Loucy (cell line): ENCODE results near the gene CSF3R.

ENCODE experiments used
- H2AFZ ChIP-seq: fragments of 200-600 bp; sonication (generic); 2 replicates; pipeline ENCODE4 v1.6.0; 2016; ENCODE audit warnings: antibody characterized with exemption, mild to moderate bottlenecking, low read length, moderate library complexity
- H3F3A ChIP-seq: fragments of 200-600 bp; 2 replicates; pipeline ENCODE4 v1.6.0; 2016; ENCODE audit warnings: antibody characterized with exemption, low read depth, mild to moderate bottlenecking
- H3K27me3 ChIP-seq: fragments of 200-600 bp; sonication (generic); 2 replicates; pipeline ENCODE4 v1.6.1; 2014; ENCODE audit warnings: low read length, mild to moderate bottlenecking; ENCODE audit not compliant: insufficient read depth, poor library complexity, severe bottlenecking
- H3K36me3 ChIP-seq: fragments of 200-600 bp; sonication (generic); 2 replicates; pipeline ENCODE4 v1.6.1; 2016; ENCODE audit warnings: low read length; ENCODE audit not compliant: insufficient read depth
- H3K4me1 ChIP-seq: fragments of 200-600 bp; sonication (generic); 2 replicates; pipeline ENCODE4 v1.5.1; 2014; ENCODE audit warnings: low read length, mild to moderate bottlenecking; ENCODE audit not compliant: insufficient read depth, poor library complexity, severe bottlenecking
- H3K4me2 ChIP-seq: fragments of 200-600 bp; sonication (generic); 2 replicates; pipeline ENCODE4 v1.6.0; 2014; ENCODE audit warnings: antibody characterized with exemption, low read length, low read depth, mild to moderate bottlenecking; ENCODE audit not compliant: poor library complexity, severe bottlenecking
- H3K4me3 ChIP-seq: fragments of 200-600 bp; sonication (generic); 2 replicates; pipeline ENCODE4 v1.5.1; 2014; ENCODE audit warnings: low read length, mild to moderate bottlenecking, mixed read lengths; ENCODE audit not compliant: poor library complexity, severe bottlenecking
- H3K79me2 ChIP-seq: fragments of 200-600 bp; sonication (generic); 2 replicates; pipeline ENCODE4 v1.6.1; 2014; ENCODE audit warnings: low read length; ENCODE audit not compliant: insufficient read depth
- H3K9ac ChIP-seq: fragments of 200-600 bp; sonication (generic); 2 replicates; pipeline ENCODE4 v1.6.0; 2014; ENCODE audit warnings: mild to moderate bottlenecking, low read depth, low read length, moderate library complexity; ENCODE audit not compliant: poor library complexity, severe bottlenecking
- H3K9me2 ChIP-seq: fragments of 200-600 bp; sonication (generic); replicated peaks from 2 replicates; pipeline ENCODE4 v1.6.1; 2016; ENCODE audit warnings: low read depth, low read length, mixed read lengths
- H3K9me3 ChIP-seq: fragments of 200-600 bp; sonication (generic); 2 replicates; pipeline ENCODE4 v1.6.1; 2014; ENCODE audit warnings: mild to moderate bottlenecking, antibody characterized with exemption, low read length, low read depth; ENCODE audit not compliant: insufficient read depth
- H4K20me1 ChIP-seq: fragments of 200-600 bp; sonication (generic); 2 replicates; pipeline ENCODE4 v1.6.0; 2014; ENCODE audit warnings: antibody characterized with exemption, low read length, mild to moderate bottlenecking; ENCODE audit not compliant: insufficient read depth, poor library complexity, severe bottlenecking
- CTCF ChIP-seq: fragments of 200-600 bp; sonication (generic); conservative IDR thresholded peaks from 2 replicates; pipeline ENCODE4 v1.5.1; 2014; ENCODE audit warnings: mild to moderate bottlenecking, antibody characterized with exemption, low read length
- EZH2phosphoT487 ChIP-seq: fragments of 200-600 bp; IDR thresholded peaks from 2 replicates; pipeline ENCODE4 v1.6.1; 2018; ENCODE audit warnings: antibody characterized with exemption, mild to moderate bottlenecking, moderate library complexity, borderline replicate concordance

Gene CSF3R

GRCh38 chr1:36450270-36450918 lies 32.3 kb downstream of the CSF3R start, which contains the start of gene OSCP1:
TSS of gene OSCP1 (minus strand) at chr1:36450451. CDS start at chr1:36450369, 82 bp downstream.
- Histone ChIP-seq H4K20me1 (no peaks in the 10 kb centered on the region), H3K9ac (peak within 1 kb of the TSS; percentile 44), H3K79me2 (no peaks in the 10 kb centered on the region), H3K4me2 (peak within 1 kb of the TSS; percentile 43), H2AFZ (peak within 1 kb of the TSS; percentile 69), H3K4me1 (peaks cover 9% of the 10 kb centered on the region), H3K9me2 (no peaks in the 10 kb centered on the region), H3K27me3 (no peaks in the 10 kb centered on the region), H3F3A (no peaks in the 10 kb centered on the region), H3K9me3 (no peaks in the 10 kb centered on the region), H3K4me3 (peak within 1 kb of the TSS; percentile 71), H3K36me3 (peaks cover 8% of the 10 kb centered on the region; the same call in 1 of the 2 replicates)
- no peak for TF ChIP-seq EZH2phosphoT487
- no peak for TF ChIP-seq CTCF

GRCh38 chr1:36448530-36449056 lies 34.1 kb downstream of the CSF3R start:
- Histone ChIP-seq H3K36me3 (no peaks in the 10 kb centered on the region), H3K9me3 (no peaks in the 10 kb centered on the region), H3K79me2 (no peaks in the 10 kb centered on the region), H3K4me3 (no peak overlapping the region), H3K9ac (no peak overlapping the region), H3K4me2 (no peak overlapping the region), H3K27me3 (no peaks in the 10 kb centered on the region), H2AFZ (no peak overlapping the region), H4K20me1 (no peaks in the 10 kb centered on the region), H3F3A (no peaks in the 10 kb centered on the region), H3K9me2 (no peaks in the 10 kb centered on the region), H3K4me1 (peaks cover 9% of the 10 kb centered on the region)
- TF ChIP-seq EZH2phosphoT487 (no peak), CTCF (no peak)

GRCh38 chr1:36447450-36447849 lies 35.3 kb downstream of the CSF3R start:
- H3K4me1 ChIP-seq: peaks cover 9% of the 10 kb centered on the region
- no peaks in the 10 kb centered on the region for H3K27me3 ChIP-seq
- H3K9me3 ChIP-seq: no peaks in the 10 kb centered on the region
- TF ChIP-seq EZH2phosphoT487: no peak
- TF ChIP-seq CTCF: no peak
- no peak overlapping the region for H3K4me2 ChIP-seq
- H3K79me2 ChIP-seq: no peaks in the 10 kb centered on the region
- H3K9me2 ChIP-seq: no peaks in the 10 kb centered on the region
- H3K4me3 ChIP-seq: no peak overlapping the region
- no peaks in the 10 kb centered on the region for H3F3A ChIP-seq
- H2AFZ ChIP-seq: no peak overlapping the region
- H3K36me3 ChIP-seq: no peaks in the 10 kb centered on the region
- H4K20me1 ChIP-seq: no peaks in the 10 kb centered on the region
- H3K9ac ChIP-seq: no peak overlapping the region
